HepG2 (cell line): ENCODE results near the gene IL21R. TPM values are rescaled to one million over a fixed set of nuclear protein-coding genes. Genes with fewer than 3 reads are reported as not detected.

Source experiments
- ARID4A ChIP-seq: sonication (generic); formaldehyde crosslinking; IDR thresholded peaks from 2 replicates; pipeline ENCODE4 v1.5.0; 2020; ENCODE audit warnings: mild to moderate bottlenecking, missing genetic modification reagents, borderline replicate concordance
- ATF4 ChIP-seq, 2 experiments: fragments of 450-650 bp in 1 of 2; sonication (generic) in 1 of 2; formaldehyde crosslinking; IDR thresholded peaks; 2 replicates each; pipeline versions ENCODE4 v1.5.0 to v1.8.0; 2020 to 2022; ENCODE audit warnings: mild to moderate bottlenecking in 1 of 2, missing genetic modification reagents in 1 of 2
- CCAR2 ChIP-seq: fragments of 200-400 bp; formaldehyde crosslinking; optimal IDR thresholded peaks from 2 replicates; pipeline ENCODE3; 2018; ENCODE audit warnings: low read depth, mild to moderate bottlenecking, low read length, moderate library complexity
- MYC ChIP-seq: sonication (generic); formaldehyde crosslinking; IDR thresholded peaks from 2 replicates; pipeline ENCODE4 v1.9.0; 2021; ENCODE audit warnings: missing genetic modification reagents, borderline replicate concordance
- MYPOP ChIP-seq: sonication (generic); formaldehyde crosslinking; IDR thresholded peaks from 2 replicates; pipeline ENCODE4 v1.8.1; 2023; ENCODE audit warnings: mild to moderate bottlenecking, moderate library complexity, missing genetic modification reagents
- NKX3-1 ChIP-seq: sonication (generic); formaldehyde crosslinking; IDR thresholded peaks from 2 replicates; pipeline ENCODE4 v1.5.0; 2020; ENCODE audit warnings: missing genetic modification reagents
- SOX6 ChIP-seq, 2 experiments: fragments of 450-650 bp in 1 of 2; sonication (generic) in 1 of 2; formaldehyde crosslinking in 1 of 2; IDR thresholded peaks; 2 replicates each; pipeline versions ENCODE4 v1.4.0 to v1.6.1; 2017 to 2020; ENCODE audit warnings: antibody characterized with exemption in 1 of 2, mild to moderate bottlenecking in 1 of 2, missing genetic modification reagents in 1 of 2
- TAF15 ChIP-seq: fragments of 200-400 bp; formaldehyde crosslinking; IDR thresholded peaks from one replicate; pipeline ENCODE4 v1.6.1; 2018; ENCODE audit warnings: mild to moderate bottlenecking, low read depth, low read length; ENCODE audit not compliant: poor library complexity, severe bottlenecking
- ZEB1 ChIP-seq: IDR thresholded peaks from 2 replicates; pipeline ENCODE4 v1.6.1; 2012; ENCODE audit warnings: mild to moderate bottlenecking, low read depth, inconsistent platforms; ENCODE audit not compliant: insufficient replicate concordance
- ZFAT ChIP-seq: sonication (generic); formaldehyde crosslinking; conservative IDR thresholded peaks from 2 replicates; pipeline ENCODE4 v1.8.1; 2023; ENCODE audit warnings: missing genetic modification reagents, inconsistent platforms
- ZNF121 ChIP-seq: sonication (generic); formaldehyde crosslinking; IDR thresholded peaks from 2 replicates; pipeline ENCODE4 v1.5.0; 2020; ENCODE audit warnings: mild to moderate bottlenecking, missing genetic modification reagents
- ZNF264 ChIP-seq: sonication (generic); formaldehyde crosslinking; IDR thresholded peaks from 2 replicates; pipeline ENCODE4 v1.4.0; 2020; ENCODE audit warnings: missing genetic modification reagents
- ZNF3 ChIP-seq: IDR thresholded peaks from 2 replicates; pipeline ENCODE4 v1.7.0; 2017; ENCODE audit warnings: inconsistent platforms
- ZNF574 ChIP-seq: sonication (generic); formaldehyde crosslinking; IDR thresholded peaks from 2 replicates; pipeline ENCODE4 v1.4.0; 2020; ENCODE audit warnings: missing genetic modification reagents
- ZNF619 ChIP-seq: sonication (generic); formaldehyde crosslinking; IDR thresholded peaks from 2 replicates; pipeline ENCODE4 v1.4.0; 2020; ENCODE audit warnings: mild to moderate bottlenecking, missing genetic modification reagents
- ZNF670 ChIP-seq: sonication (generic); formaldehyde crosslinking; IDR thresholded peaks from 2 replicates; pipeline ENCODE4 v1.8.0; 2022; ENCODE audit warnings: mild to moderate bottlenecking, missing genetic modification reagents, borderline replicate concordance
- ZNF703 ChIP-seq: sonication (generic); formaldehyde crosslinking; IDR thresholded peaks from 2 replicates; pipeline ENCODE4 v1.5.1; 2020; ENCODE audit warnings: missing genetic modification reagents, mild to moderate bottlenecking, moderate library complexity, borderline replicate concordance
- ZNF780A ChIP-seq: sonication (generic); formaldehyde crosslinking; IDR thresholded peaks from 2 replicates; pipeline ENCODE4 v1.8.0; 2022; ENCODE audit warnings: mild to moderate bottlenecking, missing genetic modification reagents, moderate library complexity
- ZNF883 ChIP-seq: sonication (generic); formaldehyde crosslinking; IDR thresholded peaks from 2 replicates; pipeline ENCODE4 v1.5.1; 2020; ENCODE audit warnings: mild to moderate bottlenecking, missing genetic modification reagents; ENCODE audit errors: not compliant biosample characterization
- polyA plus RNA-seq, 8 experiments: library from polyadenylated mRNA; depleted of rRNA in 3 of 8; stranded (reverse) in 7 of 8; unstranded in 1 of 8; fragments of >200 nt; fragmentation: Illumina TruSeq in 4 of 8; extraction: Trizol in 4 of 8; gene quantifications; 2 replicates each; pipeline versions ENCODE4 v1.2.1 to v1.2.3, GENCODE V29; 2011 to 2016; ENCODE audit warnings: low read depth in 4 of 8, missing spikeins in 1 of 8, mixed read lengths in 1 of 8; ENCODE audit not compliant: insufficient read depth in 1 of 8
- total RNA-seq, 5 experiments: library from RNA; depleted of rRNA; stranded (reverse); fragments of >200 nt; fragmentation: Illumina TruSeq; extraction: Trizol; gene quantifications; 2 replicates each; pipeline ENCODE4 v1.2.3, GENCODE V29; 2016; ENCODE audit warnings: low read depth in 1 of 5

Gene IL21R
- total and polyA plus RNA-seq, 2 of the 13 experiments (the other 11 are each of a cell fraction or from before 2014, with no cell fraction given), result 0.49 to 0.64 TPM

- peak; percentile 58; the same call in 1 of the 2 replicates for TF ChIP-seq ZNF121 (CRISPR knock-in tag)
- no peak for TF ChIP-seq ZNF703 (CRISPR knock-in tag)
- TF ChIP-seq MYC (CRISPR knock-in tag), result peak; percentile 28; the same call in 1 of the 2 replicates
- 0 out of 2 replicates have a peak, but pooled peaks have one; percentile 50 for TF ChIP-seq ZNF264 (CRISPR knock-in tag)
- no peak for TF ChIP-seq SOX6 (IDR thresholded peaks at IDR 0.05)
- TF ChIP-seq SOX6 (CRISPR knock-in tag; IDR thresholded peaks at IDR 0.05), result peak; percentile 98
- peak; percentile 8; the same call in 1 of the 2 replicates for TF ChIP-seq ARID4A (CRISPR knock-in tag)
- TF ChIP-seq ATF4 (CRISPR knock-in tag; IDR thresholded peaks at IDR 0.05), result peak in 1 of 2 experiments; percentile 93; a peak in 2 of 4 replicates
- peak; percentile 22 for TF ChIP-seq CCAR2
- TF ChIP-seq ZNF619, result no peak
- peak; percentile 84 for TF ChIP-seq ZEB1
- no peak for TF ChIP-seq TAF15
- TF ChIP-seq ZNF670 (CRISPR knock-in tag), result 0 out of 2 replicates have a peak, but pooled peaks have one; percentile 43
- TF ChIP-seq ZNF574 (CRISPR knock-in tag), result peak; percentile 61
- TF ChIP-seq ZNF883, result no peak
- 0 out of 2 replicates have a peak, but pooled peaks have one; percentile 13 for TF ChIP-seq ZNF3 (CRISPR knock-in tag)
- 0 out of 2 replicates have a peak, but pooled peaks have one; percentile 62 for TF ChIP-seq MYPOP
- TF ChIP-seq ZFAT (CRISPR knock-in tag), result no peak
- TF ChIP-seq ZNF780A (CRISPR knock-in tag), result peak; percentile 85; the same call in 1 of the 2 replicates
- 0 out of 2 replicates have a peak, but pooled peaks have one; percentile 46 for TF ChIP-seq NKX3-1
Measured at GRCh38 chr16:27364493-27365141, 37.4 kb upstream of the IL21R start (continued).
